Measurements from ENCODE around the gene MBNL2. TPM values are rescaled to one million over a fixed set of nuclear protein-coding genes. Genes with fewer than 3 reads are reported as not detected.

The MBNL2 gene
- total and polyA plus RNA-seq, 2 of the 4 experiments (the other 2 are of a cell fraction), result 26.9 to 103 TPM

GRCh38 chr13:97269603-97270002 is 47.5 kb downstream of the MBNL2 start:
- Histone ChIP-seq H2BK5ac (ENCODE audit: low read depth, low read length, poor library complexity, severe bottlenecking) (no peak overlapping the region), H3K9me1 (ENCODE audit: insufficient read depth, low read length) (peaks cover 25% of the 10 kb centered on the region), H3K4me2 (ENCODE audit: low read depth, low read length) (no peak overlapping the region), H3K9me3 (ENCODE audit: control insufficient read depth, insufficient read depth, low read length) (no peaks in the 10 kb centered on the region), H2BK20ac (ENCODE audit: low read depth, low read length) (no peak overlapping the region), H4K8ac (ENCODE audit: low read depth in 2 of 2, low read length in 2 of 2) (no peak overlapping the region), H2BK15ac (ENCODE audit: low read depth, low read length) (no peak overlapping the region), H3K14ac (replicated peaks; ENCODE audit: low read depth, low read length) (no peak overlapping the region), H3K36me3 (ENCODE audit: control insufficient read depth, insufficient read depth, low read length) (peaks cover 4% of the 10 kb centered on the region; the same call in 1 of the 2 replicates), H3K4me1 (ENCODE audit: control insufficient read depth, insufficient read depth, low read length) (peaks cover 30% of the 10 kb centered on the region), H3K9ac (ENCODE audit: low read depth, low read length) (no peak overlapping the region), H2AK5ac (ENCODE audit: low read depth, low read length) (no peak overlapping the region), H3K27ac (ENCODE audit: insufficient read depth, low read length) (no peak overlapping the region), H3K18ac (ENCODE audit: low read depth, low read length) (no peak overlapping the region), H2AFZ (replicated peaks; ENCODE audit: low read length, poor library complexity) (no peak overlapping the region), H4K5ac (ENCODE audit: low read depth, low read length) (no peak overlapping the region), H4K91ac (ENCODE audit: insufficient read depth, low read depth, low read length) (no peak overlapping the region), H3K4ac (ENCODE audit: low read depth, low read length) (peak overlapping the region; percentile 33), H4K20me1 (ENCODE audit: insufficient read depth, low read length) (peaks cover 18% of the 10 kb centered on the region; the same call in 1 of the 2 replicates), H3K27me3 (ENCODE audit: control insufficient read depth, insufficient read depth, low read length) (no peaks in the 10 kb centered on the region), H3K23ac (ENCODE audit: low read depth, low read length) (peak overlapping the region; percentile 37; the same call in 1 of the 2 replicates), H3K79me1 (ENCODE audit: low read depth in 1 of 2, low read length in 2 of 2) (peaks cover 35 to 72% of the 10 kb centered on the region in 2 experiments), H3K56ac (ENCODE audit: extremely low read depth, insufficient read depth, low read length) (no peak overlapping the region), H2AK9ac (replicated peaks; ENCODE audit: low read depth, low read length, poor library complexity) (no peak overlapping the region), H2BK120ac (ENCODE audit: low read depth, low read length) (0 out of 2 replicates have a peak overlapping the region, but pooled peaks have one; percentile 22), H3K4me3 (ENCODE audit: insufficient read depth, low read depth, low read length) (no peak overlapping the region)
- intact Hi-C loops (cut with micrococcal nuclease), result no loop called here
- no TSS peak for BruUV-seq (replicated peaks)
- ChIA-PET POLR2A (ENCODE audit: unreplicated experiment) (no interaction called here), CTCF (interaction anchor here (1.5 kb wide), 1 partner anchor 160 kb away, joined by 3 read pairs; no protein-coding TSS in a partner anchor)
- no CpG with 5 or more reads among the region's 3 CpGs for WGBS, 2 experiments (ENCODE audit: extremely low coverage in 2 of 2, insufficient read length in 1 of 2)
- no peak for ATAC-seq (ENCODE audit: low read depth)
- no peak for DNase-seq
- no peak for TF ChIP-seq FOS (IDR thresholded peaks at IDR 0.05; ENCODE audit: low read depth, low read length)
- TF ChIP-seq POLR2A (IDR thresholded peaks at IDR 0.05; ENCODE audit: low read depth, low read length), result no peak
- no peak for TF ChIP-seq NFE2L2 (IDR thresholded peaks at IDR 0.05; ENCODE audit: low read depth, low read length)
- no peak for TF ChIP-seq MAZ (IDR thresholded peaks at IDR 0.05; ENCODE audit: borderline replicate concordance, low read depth, low read length)
- no peak for TF ChIP-seq MAFK (IDR thresholded peaks at IDR 0.05; ENCODE audit: low read depth, low read length)
- no peak for TF ChIP-seq CEBPB (IDR thresholded peaks at IDR 0.05; ENCODE audit: low read depth, low read length)
- no peak for TF ChIP-seq RFX5 (IDR thresholded peaks at IDR 0.05; ENCODE audit: low read depth, low read length)
- TF ChIP-seq RCOR1 (IDR thresholded peaks at IDR 0.05; ENCODE audit: insufficient replicate concordance, low read length), result no peak
- TF ChIP-seq SMC3 (IDR thresholded peaks at IDR 0.05; ENCODE audit: low read depth, low read length), result no peak
- TF ChIP-seq, protein P1, sequence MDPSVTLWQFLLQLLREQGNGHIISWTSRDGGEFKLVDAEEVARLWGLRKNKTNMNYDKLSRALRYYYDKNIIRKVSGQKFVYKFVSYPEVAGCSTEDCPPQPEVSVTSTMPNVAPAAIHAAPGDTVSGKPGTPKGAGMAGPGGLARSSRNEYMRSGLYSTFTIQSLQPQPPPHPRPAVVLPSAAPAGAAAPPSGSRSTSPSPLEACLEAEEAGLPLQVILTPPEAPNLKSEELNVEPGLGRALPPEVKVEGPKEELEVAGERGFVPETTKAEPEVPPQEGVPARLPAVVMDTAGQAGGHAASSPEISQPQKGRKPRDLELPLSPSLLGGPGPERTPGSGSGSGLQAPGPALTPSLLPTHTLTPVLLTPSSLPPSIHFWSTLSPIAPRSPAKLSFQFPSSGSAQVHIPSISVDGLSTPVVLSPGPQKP (IDR thresholded peaks at IDR 0.05; ENCODE audit: borderline replicate concordance, low read depth, low read length), result no peak
- TF ChIP-seq CHD1 (IDR thresholded peaks at IDR 0.05; ENCODE audit: low read depth, low read length), result no peak
- TF ChIP-seq USF2 (IDR thresholded peaks at IDR 0.05; ENCODE audit: low read depth, low read length), result no peak
- TF ChIP-seq BHLHE40 (IDR thresholded peaks at IDR 0.05; ENCODE audit: low read depth, low read length), result no peak
- TF ChIP-seq MXI1 (IDR thresholded peaks at IDR 0.05; ENCODE audit: borderline replicate concordance, low read depth, low read length), result no peak
- dilution Hi-C loops (cut with HindIII; ENCODE audit: low sequenced_read_pairs, unreplicated experiment), result no loop called here
- in situ Hi-C loops (cut with MboI; ENCODE audit: low sequenced_read_pairs), result no loop called here

Measured in IMR-90 (cell line).